Stimulated activated CD8-positive, alpha-beta memory T cell treated with anti-CD3 and anti-CD28 coated beads, Interleukin-12 subunit alpha, Interleukin-12 subunit beta, amount 100 ng/mL, for 1 hour (primary cell): Measurements from ENCODE around the gene TP73.

ENCODE experiments used
- DNase-seq: peaks from one replicate; pipeline ENCODE4 v3.0.0-alpha.2; 2020; ENCODE audit warnings: low read depth

Gene TP73

GRCh38 chr1:3729594-3730542 is 77.6 kb downstream of the TP73 start:
- no peak for DNase-seq

- DNase-seq, result no peak
These were observed 78.4 kb downstream of the TP73 start for GRCh38 chr1:3730543-3731247.

- no peak for DNase-seq
These were observed 79.5 kb downstream of the TP73 start for GRCh38 chr1:3731583-3732433.

- DNase-seq, result no peak
These were observed 80.2 kb downstream of the TP73 start for GRCh38 chr1:3732434-3733093.

GRCh38 chr1:3733094-3733882 is 81.0 kb downstream of the TP73 start:
- no peak for DNase-seq

GRCh38 chr1:3733883-3734589 is 81.7 kb downstream of the TP73 start:
- DNase-seq, result no peak

GRCh38 chr1:3734602-3735001 is 82.3 kb downstream of the TP73 start:
- no peak for DNase-seq

- DNase-seq, result no peak
These were observed 82.8 kb downstream of the TP73 start for GRCh38 chr1:3735027-3735681.

- no peak for DNase-seq
These were observed 83.4 kb downstream of the TP73 start for GRCh38 chr1:3735688-3736087.

GRCh38 chr1:3736131-3736561 is 83.8 kb downstream of the TP73 start:
- no peak for DNase-seq

- DNase-seq, result no peak
These were observed 84.4 kb downstream of the TP73 start for GRCh38 chr1:3736708-3737107.

- no peak for DNase-seq
These were observed 86.6 kb downstream of the TP73 start for GRCh38 chr1:3738943-3739342.

- DNase-seq, result no peak
These were observed 87.7 kb downstream of the TP73 start for GRCh38 chr1:3740042-3740441.

GRCh38 chr1:3740752-3741151 is 88.4 kb downstream of the TP73 start:
- no peak for DNase-seq

- DNase-seq, result no peak
These were observed 89.5 kb downstream of the TP73 start for GRCh38 chr1:3741566-3742438.

GRCh38 chr1:3742439-3743298 is 90.4 kb downstream of the TP73 start:
- no peak for DNase-seq

GRCh38 chr1:3743421-3743820 is 91.1 kb downstream of the TP73 start:
- no peak for DNase-seq

- DNase-seq, result no peak
These were observed 91.5 kb downstream of the TP73 start for GRCh38 chr1:3743826-3744225.
